Omental fat pad (tissue), 4 donors: ENCODE data around the gene KCNJ10. TPM values are rescaled to one million over a fixed set of nuclear protein-coding genes. Genes with fewer than 3 reads are reported as not detected.

Experiments
- ATAC-seq: fragments of 150-250 bp; one replicate; pipeline ENCODE4 v1.9.1; 2016; ENCODE audit warnings: mild to moderate bottlenecking, moderate library complexity; ENCODE audit not compliant: low FRiP score
- DNase-seq: peaks from one replicate; pipeline ENCODE4 v3.0.0-alpha.2; 2019; ENCODE audit warnings: low spot score
- CTCF ChIP-seq, 3 donors: fragments of 450-650 bp; IDR thresholded peaks; one replicate each; pipeline ENCODE4 v1.5.1; 2016 to 2017; ENCODE audit warnings: antibody characterized with exemption in 3 of 3, mild to moderate bottlenecking in 3 of 3, moderate library complexity in 2 of 3
- total RNA-seq, 4 donors: library from RNA; depleted of rRNA; stranded (reverse); fragments of >200 nt; gene quantifications; one replicate each; pipeline ENCODE4 v1.1.0, GENCODE V29; 2016

KCNJ10 gene
- total RNA-seq, 4 donors from 2014 or later, result not detected

DNA sequence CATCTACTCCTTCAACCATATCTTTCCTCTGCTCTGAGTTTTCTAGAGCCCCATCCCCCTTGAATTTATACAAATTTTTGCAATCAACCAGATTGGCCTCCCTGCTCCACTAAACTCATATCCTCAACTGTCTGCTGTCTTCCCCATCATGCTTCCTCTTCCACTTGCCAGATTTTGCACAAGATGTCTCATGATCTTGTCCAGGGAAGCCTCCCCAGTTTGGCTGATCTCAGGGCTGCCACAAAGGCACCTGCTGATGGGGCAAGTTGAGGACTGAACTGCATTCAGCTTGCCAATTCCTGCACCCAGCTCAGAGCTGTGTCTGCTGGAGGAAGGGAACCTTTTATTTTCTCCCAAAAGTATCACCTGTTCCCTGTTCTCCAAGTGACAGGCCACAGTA is 7.5 kb upstream of the KCNJ10 start:
- DNase-seq (no peak), ATAC-seq (no peak)
- TF ChIP-seq CTCF (IDR thresholded peaks at IDR 0.05), result no peak

DNA sequence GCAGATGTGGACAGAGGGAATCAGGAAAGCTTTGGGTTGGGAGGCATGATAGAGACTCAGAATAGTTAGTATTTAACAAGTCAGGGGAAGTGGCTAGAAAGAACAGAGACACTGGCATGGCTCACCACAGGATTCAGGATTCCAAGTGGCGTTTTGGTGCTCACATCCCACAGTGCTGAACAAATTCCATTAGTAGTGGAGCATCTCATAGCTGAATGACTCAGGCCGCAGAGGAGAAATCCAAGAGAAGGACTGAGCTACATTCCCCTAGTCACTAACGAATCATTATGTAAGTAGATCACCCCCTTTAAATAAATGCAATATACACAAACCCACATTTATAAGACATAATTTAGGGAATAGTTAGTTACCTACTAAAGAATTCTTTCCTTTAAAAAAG is 6.3 kb upstream of the KCNJ10 start:
- no peak for TF ChIP-seq CTCF (IDR thresholded peaks at IDR 0.05)
- DNase-seq (no peak), ATAC-seq (no peak)

- no peak for TF ChIP-seq CTCF (IDR thresholded peaks at IDR 0.05)
- DNase-seq (no peak), ATAC-seq (no peak)
Measured at GRCh38 chr1:160075836-160076235, 5.9 kb upstream of the KCNJ10 start.

DNA sequence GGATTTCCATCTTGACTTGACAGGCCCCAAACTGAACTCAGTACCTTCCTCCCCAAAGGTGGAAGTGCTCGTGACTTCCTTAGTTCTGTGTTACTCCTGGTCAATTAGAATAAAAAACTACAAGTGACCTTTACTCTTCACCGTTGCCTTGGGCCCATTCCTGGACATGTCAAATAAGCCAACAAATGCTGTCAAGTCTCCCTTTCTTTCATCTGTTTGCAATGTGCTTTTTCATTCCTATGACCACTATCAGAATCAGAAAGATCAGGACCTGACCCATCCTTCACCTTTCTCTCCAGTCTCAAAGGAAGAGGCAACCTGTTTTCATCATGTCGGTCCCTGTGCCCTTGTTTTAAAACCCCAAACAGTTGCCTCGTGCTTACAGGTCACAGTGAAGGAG is 4.9 kb upstream of the KCNJ10 start:
- DNase-seq (no peak), ATAC-seq (no peak)
- no peak for TF ChIP-seq CTCF (IDR thresholded peaks at IDR 0.05)

DNA sequence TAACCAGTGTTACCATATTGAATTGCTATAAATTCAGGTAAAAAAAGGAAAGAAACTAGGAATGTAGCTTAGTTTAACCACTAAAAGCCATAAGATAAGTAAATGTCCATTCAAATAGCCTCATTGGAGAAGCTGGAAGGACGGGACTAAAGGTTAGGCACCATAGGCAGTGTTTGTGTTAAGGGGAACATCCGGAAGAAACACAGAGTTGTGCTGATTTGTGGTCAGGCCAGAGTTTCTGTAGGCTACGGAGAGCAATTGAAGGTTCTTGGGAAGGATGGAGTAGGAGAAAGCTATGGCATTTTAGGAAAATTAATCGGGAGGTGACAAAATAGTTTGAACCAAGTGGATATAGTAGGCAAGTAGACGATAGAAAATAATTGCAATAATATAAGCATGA is 1.3 kb upstream of the KCNJ10 start:
- ATAC-seq (no peak), DNase-seq (no peak)
- no peak for TF ChIP-seq CTCF (IDR thresholded peaks at IDR 0.05)

GRCh38 chr1:160070243-160071163 is 543 bp upstream of the KCNJ10 start:
- DNase-seq (peak; percentile 51), ATAC-seq (peak; percentile 93)
- no peak for TF ChIP-seq CTCF (IDR thresholded peaks at IDR 0.05)

GRCh38 chr1:160068225-160068624 is 1.7 kb downstream of the KCNJ10 start:
- no peak for TF ChIP-seq CTCF (IDR thresholded peaks at IDR 0.05)
- ATAC-seq (no peak), DNase-seq (no peak)
